Mucosa of descending colon (tissue), 3 donors: Measurements from ENCODE around the gene MMS22L. TPM values are rescaled to one million over a fixed set of nuclear protein-coding genes. Genes with fewer than 3 reads are reported as not detected.

Experiments used
- ATAC-seq: fragments of 200-7000 bp; cut with Tn5 transposase; one replicate; pipeline ENCODE4 v1.9.1; 2020; ENCODE audit warnings: mild to moderate bottlenecking, moderate library complexity
- DNase-seq, 3 donors: peaks; one replicate each; pipeline ENCODE4 v3.0.0-alpha.2; 2020
- H3K36me3 ChIP-seq: fragments of 200-600 bp; one replicate; pipeline ENCODE4 v1.8.0; 2021; ENCODE audit warnings: low read depth, mild to moderate bottlenecking
- H3K4me1 ChIP-seq: fragments of 200-600 bp; one replicate; pipeline ENCODE4 v1.8.0; 2021; ENCODE audit warnings: low read depth, mild to moderate bottlenecking
- H3K4me3 ChIP-seq: fragments of 200-600 bp; one replicate; pipeline ENCODE4 v1.8.0; 2021; ENCODE audit warnings: mild to moderate bottlenecking
- H3K9me3 ChIP-seq: fragments of 200-600 bp; one replicate; pipeline ENCODE4 v1.8.0; 2021; ENCODE audit warnings: mild to moderate bottlenecking
- intact Hi-C, 2 donors: fragments of 100-400 bp; cut with DNase I in 1 of 2; cut with micrococcal nuclease in 1 of 2; formaldehyde crosslinking; loops; one replicate each; pipeline versions ENCODE4 v1.11.0 to v1.11.1; 2022; cut with DNase I, micrococcal nuclease
- total RNA-seq, 3 donors: library from RNA; stranded (reverse); fragmentation: NEBNext Ultra II Directional in 2 of 3; extraction: Animal tissue kit (Norgen Biotek cat#: 25700) in 2 of 3; gene quantifications; one replicate each; pipeline versions ENCODE4 v1.2.1 to v1.2.4, GENCODE V29; 2021 to 2023
- TF ChIP-seq, protein P1 (sequence below): fragments of 200-600 bp; IDR thresholded peaks from one replicate; pipeline ENCODE4 v1.8.0; 2022; ENCODE audit warnings: antibody characterized with exemption, mild to moderate bottlenecking
- donor health status: DM: no; HTN: no; CAD: no; lungs with moderate emphysema.
- donor health status: DM: no; HTN: no; CAD: no.
- donor health status: DM: no; HTN: yes; CAD: no.

Gene MMS22L
- total RNA-seq, 3 donors from 2014 or later, result 9.2 to 10.5 (median 9.5) TPM

- ATAC-seq (no peak), DNase-seq (no peak)
- Histone ChIP-seq H3K9me3 (no peaks in the 10 kb centered on the region), H3K36me3 (no peaks in the 10 kb centered on the region), H3K4me3 (no peak overlapping the region), H3K4me1 (no peaks in the 10 kb centered on the region)
- TF ChIP-seq, protein P1, sequence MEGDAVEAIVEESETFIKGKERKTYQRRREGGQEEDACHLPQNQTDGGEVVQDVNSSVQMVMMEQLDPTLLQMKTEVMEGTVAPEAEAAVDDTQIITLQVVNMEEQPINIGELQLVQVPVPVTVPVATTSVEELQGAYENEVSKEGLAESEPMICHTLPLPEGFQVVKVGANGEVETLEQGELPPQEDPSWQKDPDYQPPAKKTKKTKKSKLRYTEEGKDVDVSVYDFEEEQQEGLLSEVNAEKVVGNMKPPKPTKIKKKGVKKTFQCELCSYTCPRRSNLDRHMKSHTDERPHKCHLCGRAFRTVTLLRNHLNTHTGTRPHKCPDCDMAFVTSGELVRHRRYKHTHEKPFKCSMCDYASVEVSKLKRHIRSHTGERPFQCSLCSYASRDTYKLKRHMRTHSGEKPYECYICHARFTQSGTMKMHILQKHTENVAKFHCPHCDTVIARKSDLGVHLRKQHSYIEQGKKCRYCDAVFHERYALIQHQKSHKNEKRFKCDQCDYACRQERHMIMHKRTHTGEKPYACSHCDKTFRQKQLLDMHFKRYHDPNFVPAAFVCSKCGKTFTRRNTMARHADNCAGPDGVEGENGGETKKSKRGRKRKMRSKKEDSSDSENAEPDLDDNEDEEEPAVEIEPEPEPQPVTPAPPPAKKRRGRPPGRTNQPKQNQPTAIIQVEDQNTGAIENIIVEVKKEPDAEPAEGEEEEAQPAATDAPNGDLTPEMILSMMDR, result no peak
- intact Hi-C loops, result no loop called here
Observed at GRCh38 chr6:97138581-97138980, 144.4 kb downstream of the MMS22L start.

DNA sequence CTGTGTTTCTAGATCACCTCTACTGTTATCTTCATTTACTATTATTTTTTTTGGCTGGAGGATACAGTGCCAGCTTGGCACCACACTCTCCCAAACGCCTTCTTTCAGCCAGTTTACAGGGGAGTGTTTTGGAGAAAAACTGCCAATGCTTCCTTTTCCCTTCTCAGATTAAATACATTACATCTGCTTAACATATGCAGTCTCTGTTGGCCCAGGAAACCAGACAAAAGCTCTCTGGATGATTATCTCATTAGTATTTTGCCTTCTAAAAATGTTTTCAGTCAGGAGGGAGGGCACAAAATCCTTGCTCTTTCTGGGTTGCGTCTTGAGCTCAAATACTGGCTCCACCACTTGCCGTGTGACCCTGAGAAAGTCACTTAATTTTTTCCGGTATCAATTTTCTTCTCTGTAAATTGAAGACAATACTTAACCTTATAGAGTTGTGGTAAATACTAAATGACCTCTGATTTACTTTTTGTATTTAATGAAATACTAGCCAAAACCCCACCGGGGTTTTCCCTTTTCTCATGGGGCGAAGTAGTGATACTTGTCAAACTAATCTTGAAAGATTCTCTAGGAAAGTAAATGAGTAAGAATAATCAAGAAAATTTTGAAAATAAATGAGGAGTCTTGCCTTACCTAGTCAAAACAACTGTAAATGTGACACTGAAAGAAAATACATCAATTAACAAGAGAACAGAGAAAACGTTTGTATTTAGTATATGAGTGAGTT, 146.2 kb downstream of the MMS22L start:
- no peaks in the 10 kb centered on the region for H3K36me3 ChIP-seq
- no peaks in the 10 kb centered on the region for H3K9me3 ChIP-seq
- H3K4me3 ChIP-seq, result no peak overlapping the region
- no peaks in the 10 kb centered on the region for H3K4me1 ChIP-seq
- intact Hi-C loops, result no loop called here
- no peak for DNase-seq
- TF ChIP-seq, protein P1, result no peak
- ATAC-seq, result no peak

GRCh38 chr6:97133067-97133466, 149.9 kb downstream of the MMS22L start:
- no peaks in the 10 kb centered on the region for H3K9me3 ChIP-seq
- no peaks in the 10 kb centered on the region for H3K4me1 ChIP-seq
- no peak for ATAC-seq
- H3K36me3 ChIP-seq, result no peaks in the 10 kb centered on the region
- no peak for DNase-seq
- TF ChIP-seq, protein P1, result no peak
- no peak overlapping the region for H3K4me3 ChIP-seq
- intact Hi-C loops, result no loop called here

DNA sequence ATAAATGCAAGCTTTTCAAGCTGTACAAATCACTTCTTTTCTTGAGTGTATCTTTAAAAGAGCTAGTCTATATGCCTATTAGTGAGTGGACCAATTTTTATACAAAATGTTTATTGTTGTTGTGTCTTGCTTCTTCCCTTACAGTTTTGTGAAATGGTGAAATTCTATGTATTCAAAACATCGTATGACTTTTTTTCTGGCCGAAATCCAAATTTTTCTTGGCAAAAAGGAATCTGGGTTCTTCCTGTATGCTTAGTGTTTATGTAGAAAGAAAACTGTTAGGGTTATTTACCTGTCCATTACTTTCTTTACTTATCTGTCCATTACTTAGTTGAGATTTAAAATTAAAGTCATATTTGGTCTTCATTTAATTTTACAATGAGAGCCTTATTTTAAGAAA, 153.9 kb downstream of the MMS22L start:
- intact Hi-C loops, result no loop called here
- no peak overlapping the region for H3K4me3 ChIP-seq
- DNase-seq, result no peak
- H3K4me1 ChIP-seq, result no peaks in the 10 kb centered on the region
- ATAC-seq, result no peak
- TF ChIP-seq, protein P1, result no peak
- no peaks in the 10 kb centered on the region for H3K36me3 ChIP-seq
- no peaks in the 10 kb centered on the region for H3K9me3 ChIP-seq

- TF ChIP-seq, protein P1, result no peak
- intact Hi-C loops, result no loop called here
- ATAC-seq, result no peak
Observed at GRCh38 chr6:97128507-97128906, 154.5 kb downstream of the MMS22L start.

More at GRCh38 chr6:97128507-97128906, 154.5 kb downstream of the MMS22L start:
- H3K4me1 ChIP-seq, result no peaks in the 10 kb centered on the region
- H3K36me3 ChIP-seq, result no peaks in the 10 kb centered on the region
- H3K4me3 ChIP-seq, result no peak overlapping the region
- no peak for DNase-seq
- no peaks in the 10 kb centered on the region for H3K9me3 ChIP-seq
